ENCODE measurements around the gene LAMA3.

GRCh38 chr18:23982155-23983079 lies 293.2 kb downstream of the LAMA3 start:
- TF ChIP-seq CTCF (IDR thresholded peaks at IDR 0.05; ENCODE audit: low read depth, low read length, missing input control) (no peak), TAF1 (conservative IDR thresholded peaks at IDR 0.05) (no peak), EGR1 (IDR thresholded peaks at IDR 0.05; ENCODE audit: low read depth in 2 of 2) (no peak), REST (IDR thresholded peaks at IDR 0.05) (no peak), RXRA (IDR thresholded peaks at IDR 0.05) (no peak), ZBTB33 (IDR thresholded peaks at IDR 0.05) (no peak), YY1 (IDR thresholded peaks at IDR 0.05) (peak; percentile 18), RAD21 (IDR thresholded peaks at IDR 0.05) (no peak), MAX (IDR thresholded peaks at IDR 0.05) (no peak), GABPA (IDR thresholded peaks at IDR 0.05 in 1 of 2, conservative IDR thresholded peaks at IDR 0.05 in 1 of 2) (no peak), ATF3 (IDR thresholded peaks at IDR 0.05) (no peak), JUND (IDR thresholded peaks at IDR 0.05) (no peak), SP1 (IDR thresholded peaks at IDR 0.05) (no peak)
